GM18498 (cell line): ENCODE results near the gene LEF1.

Source experiments
- ATAC-seq: cut with Tn5 transposase; IDR thresholded peaks from one replicate; pipeline ENCODE4 v1.9.1; 2021; ENCODE audit warnings: mild to moderate bottlenecking, moderate library complexity; ENCODE audit not compliant: unreplicated experiment

Gene LEF1

GRCh38 chr4:108168671-108169523 lies at the start of gene LEF1:
TSS of gene LEF1 (minus strand) at chr4:108168932. CDS start at chr4:108167767, 1,165 bp downstream.
- ATAC-seq: peak; percentile 35

DNA sequence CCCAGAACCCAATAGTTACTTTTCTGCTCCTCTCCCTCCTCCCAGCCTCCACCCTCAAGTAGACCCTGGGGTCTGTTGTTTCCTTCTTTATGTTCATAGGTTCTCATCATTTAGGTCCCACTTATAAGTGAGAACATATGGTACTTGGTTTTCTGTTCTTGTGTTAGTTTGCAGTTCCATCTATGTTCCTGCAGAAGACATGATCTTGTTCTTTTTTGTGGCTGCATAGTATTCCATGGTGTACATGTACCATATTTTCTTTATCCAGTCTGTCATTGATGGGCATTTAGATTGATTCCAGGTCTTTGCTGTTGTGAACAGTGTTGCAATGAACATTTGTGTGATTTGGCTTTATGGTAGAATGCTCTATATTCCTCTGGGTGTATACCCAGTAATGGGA lies 47.8 kb upstream of the LEF1 start:
- no peak for ATAC-seq

GRCh38 chr4:108215055-108215454 lies 46.3 kb upstream of the LEF1 start:
- ATAC-seq: no peak

DNA sequence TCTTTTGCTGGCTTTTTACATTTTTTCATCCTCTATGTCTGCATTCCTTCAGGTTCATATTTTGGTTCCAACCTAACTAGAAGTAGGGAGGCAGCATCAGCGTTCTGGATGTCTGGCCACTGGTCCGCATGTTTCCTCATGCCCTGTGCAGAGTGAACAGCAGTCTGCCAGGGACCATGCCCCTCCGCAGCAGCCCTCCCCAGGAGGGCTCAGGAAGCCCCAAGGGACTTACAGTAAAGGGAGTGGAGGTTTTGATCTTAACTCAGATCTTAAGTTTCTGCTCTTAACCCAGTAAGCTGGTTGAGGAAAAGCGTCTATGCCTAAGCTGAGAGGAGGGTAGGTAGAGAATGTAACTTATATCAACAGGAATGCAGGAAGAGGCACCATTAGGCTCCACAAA lies 45.0 kb upstream of the LEF1 start:
- ATAC-seq: no peak

- no peak for ATAC-seq
Observed at GRCh38 chr4:108213308-108213707, 44.6 kb upstream of the LEF1 start.

DNA sequence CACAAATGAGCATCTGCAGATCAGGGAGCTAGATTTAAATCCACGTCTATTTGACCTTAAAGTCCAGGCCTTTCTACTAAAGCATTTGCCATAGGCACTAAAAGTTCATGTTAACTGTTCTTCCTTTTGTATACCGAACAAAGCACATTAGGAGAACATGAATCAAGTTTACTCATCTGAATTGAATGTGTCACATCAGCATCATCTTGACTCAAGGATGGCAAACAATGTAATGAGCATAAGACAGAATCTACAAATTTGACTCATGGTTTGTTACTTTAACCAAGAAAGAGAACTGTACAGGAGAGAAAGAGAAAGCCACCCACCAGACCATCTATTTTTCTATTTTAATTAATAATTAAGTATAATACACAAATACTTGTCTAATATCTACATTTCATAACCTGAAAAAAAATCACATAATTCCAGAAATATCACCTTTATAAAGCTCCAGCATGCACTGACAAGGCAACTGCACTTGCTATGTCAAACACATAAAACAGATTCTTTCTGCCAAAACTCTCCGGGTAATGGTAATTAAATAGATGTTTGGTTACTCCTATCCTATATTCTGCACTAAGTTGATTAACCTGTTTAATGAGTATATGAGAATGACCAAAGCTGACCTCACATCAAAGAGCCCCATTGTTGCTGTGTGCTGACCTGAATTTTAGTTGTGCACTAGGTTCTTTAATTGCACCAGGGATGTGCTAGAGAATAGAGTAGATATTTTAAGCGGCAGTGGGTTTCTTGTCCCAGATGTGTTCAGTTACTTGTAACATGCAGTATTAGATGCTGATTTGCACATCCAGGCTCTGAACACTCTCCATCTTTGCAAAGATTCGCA lies 42.5 kb upstream of the LEF1 start:
- no peak for ATAC-seq

DNA sequence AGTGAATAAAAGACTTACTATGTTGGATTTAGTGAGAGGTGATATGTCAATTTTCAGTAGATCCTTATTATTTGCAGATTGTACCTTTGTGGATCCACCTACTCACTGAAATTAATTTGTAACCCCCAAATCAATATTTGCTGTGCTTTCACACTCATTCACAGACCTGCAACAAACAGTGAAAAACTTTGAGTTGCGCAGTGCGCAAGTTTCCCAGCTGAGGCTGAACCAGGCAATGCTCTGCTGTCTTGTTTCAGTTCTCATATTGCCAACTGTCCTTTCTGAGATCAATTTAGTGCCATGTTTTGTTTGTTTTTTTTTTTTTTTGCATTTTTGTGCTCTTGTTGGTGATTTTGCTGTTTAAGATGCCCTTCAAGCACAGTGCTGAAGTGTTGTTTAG lies 40.8 kb upstream of the LEF1 start:
- ATAC-seq: no peak

GRCh38 chr4:108205859-108206258 lies 37.1 kb upstream of the LEF1 start:
- peak; percentile 56 for ATAC-seq

DNA sequence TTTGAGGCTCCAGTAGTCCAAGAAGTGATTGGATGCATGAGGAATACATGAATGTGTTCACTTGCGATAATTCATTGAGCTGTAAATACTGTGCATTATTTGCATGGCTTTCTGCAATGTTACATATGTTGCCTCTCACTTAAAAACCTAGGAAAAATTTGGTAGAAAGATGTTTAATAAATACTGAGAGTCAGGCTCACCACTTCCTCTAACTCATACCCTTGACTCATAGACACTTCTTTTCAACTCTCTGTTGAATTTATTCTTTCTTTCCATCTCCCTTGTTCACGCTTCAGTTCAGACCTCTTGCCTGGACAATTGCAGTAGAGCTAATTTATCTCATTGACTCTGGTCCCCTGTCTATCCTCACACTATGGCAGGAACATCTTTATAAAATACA lies 35.8 kb upstream of the LEF1 start:
- no peak for ATAC-seq

DNA sequence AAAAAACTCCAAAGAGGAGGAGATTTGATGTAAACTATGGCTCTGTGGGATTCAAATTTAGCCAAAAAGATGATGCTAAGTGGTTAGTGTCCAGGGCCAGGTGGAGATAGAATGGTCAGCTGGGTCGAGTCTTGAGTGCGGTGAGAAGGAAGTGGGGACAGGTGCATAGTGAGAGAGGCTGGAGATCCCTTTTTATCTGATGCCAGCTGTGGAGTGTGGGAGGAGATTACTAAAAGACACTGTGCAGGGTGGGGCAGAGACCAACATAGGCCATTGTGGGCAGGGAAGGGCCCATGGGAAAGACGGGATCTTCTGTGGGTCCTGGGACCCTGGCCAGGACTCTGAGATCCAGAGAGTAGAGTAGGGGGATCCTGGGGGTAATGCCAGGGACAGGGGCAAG lies 34.6 kb upstream of the LEF1 start:
- no peak for ATAC-seq

GRCh38 chr4:108201774-108202173 lies 33.0 kb upstream of the LEF1 start:
- no peak for ATAC-seq

- no peak for ATAC-seq
Observed at GRCh38 chr4:108199881-108200280, 31.1 kb upstream of the LEF1 start.

GRCh38 chr4:108193886-108194672 lies 25.3 kb upstream of the LEF1 start:
- no peak for ATAC-seq

DNA sequence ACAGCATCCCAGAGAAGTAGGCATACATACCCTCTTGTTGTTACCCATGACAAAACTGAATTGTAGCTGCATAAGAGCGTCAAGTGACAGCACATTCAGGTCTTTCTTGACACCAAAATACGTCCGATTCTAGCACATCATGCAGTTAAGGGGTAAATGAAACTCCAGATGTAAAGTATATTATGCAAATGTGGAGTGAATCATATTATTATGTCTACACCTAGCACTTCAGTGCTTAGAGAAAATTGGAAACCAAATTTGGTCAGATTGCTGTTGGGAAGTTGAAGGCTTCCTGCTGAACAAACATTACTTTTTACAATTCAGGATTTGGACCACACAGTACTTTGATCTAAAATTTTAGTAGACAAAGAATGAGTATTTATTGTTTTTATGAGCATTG lies 24.2 kb upstream of the LEF1 start:
- ATAC-seq: no peak

DNA sequence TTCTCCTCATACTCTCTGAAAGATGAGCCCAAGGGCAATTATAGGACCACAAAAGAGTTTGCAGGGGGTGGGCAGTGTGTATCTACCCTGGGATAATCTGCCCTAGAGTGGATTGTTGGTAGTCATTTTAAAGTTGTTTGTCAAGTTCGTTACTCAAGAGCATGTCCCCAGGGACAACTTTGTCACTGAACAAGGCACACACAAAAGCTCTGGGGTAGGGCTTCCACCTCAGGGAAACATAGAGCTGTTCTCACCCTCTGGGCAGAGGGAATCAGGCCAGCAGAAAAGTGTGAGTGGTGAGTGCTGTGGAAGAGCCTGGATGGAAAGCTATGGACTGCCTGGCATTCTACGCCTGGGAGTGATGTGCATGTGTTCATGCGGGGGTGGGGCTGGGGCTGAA lies 23.3 kb upstream of the LEF1 start:
- ATAC-seq: no peak

DNA sequence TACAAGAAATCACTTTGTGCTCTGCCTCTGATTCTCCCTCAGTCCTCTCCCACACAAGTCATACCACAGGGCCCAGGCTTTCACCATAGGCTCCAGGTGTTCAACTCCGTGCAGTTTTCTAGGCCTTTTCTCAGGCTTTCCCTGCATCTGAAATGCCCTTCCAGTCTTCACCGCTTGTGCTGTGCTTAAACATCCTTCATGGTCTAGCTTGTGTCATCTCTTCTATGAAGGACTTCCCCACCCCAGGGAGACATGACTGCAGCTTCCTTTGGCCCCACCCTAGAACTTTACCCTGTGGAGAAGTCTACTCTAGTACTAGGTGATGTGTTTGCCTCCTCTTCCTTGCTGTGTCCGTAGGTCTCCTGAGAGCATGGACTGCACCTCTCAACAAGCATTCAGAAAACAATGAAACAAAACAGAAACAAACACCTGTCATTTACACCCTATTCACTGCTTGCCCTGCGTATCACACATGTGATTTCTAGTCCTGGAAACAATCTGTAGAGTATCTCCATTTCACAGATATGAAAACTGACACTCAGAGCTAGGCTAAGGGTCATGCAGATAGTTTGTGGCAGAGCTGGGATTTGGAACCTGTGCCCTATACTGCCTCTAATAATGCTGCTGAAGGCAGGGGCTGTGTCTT lies 22.7 kb upstream of the LEF1 start:
- no peak for ATAC-seq

GRCh38 chr4:108188770-108189169 lies 20.0 kb upstream of the LEF1 start:
- ATAC-seq: no peak

- no peak for ATAC-seq
Observed at GRCh38 chr4:108185252-108185651, 16.5 kb upstream of the LEF1 start.

DNA sequence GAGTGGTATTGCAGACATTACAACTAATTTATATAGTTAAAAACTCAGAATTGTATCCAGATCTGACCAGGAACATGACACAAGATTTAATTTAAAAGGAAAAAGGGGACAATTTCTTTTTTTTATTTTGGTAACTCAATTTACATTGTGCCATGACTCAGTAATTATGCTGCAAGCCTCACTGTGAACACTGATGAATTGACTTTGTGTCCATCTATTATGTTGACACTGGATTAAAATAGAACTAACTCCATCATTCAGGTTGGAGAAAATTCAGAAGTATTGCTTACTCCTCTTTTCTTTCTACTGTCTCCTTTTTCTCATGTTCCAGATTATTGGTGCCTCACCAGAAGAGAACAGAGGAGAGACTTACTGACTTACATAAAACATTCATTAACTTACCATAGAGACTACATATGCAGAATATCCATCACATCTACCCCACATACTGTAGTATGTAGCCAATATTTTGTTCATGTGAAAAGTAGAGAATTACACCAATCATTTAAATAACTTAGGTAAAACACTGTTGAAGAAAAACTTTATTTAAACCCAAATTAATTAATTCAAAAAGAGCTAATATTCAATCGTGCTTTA lies 15.8 kb upstream of the LEF1 start:
- no peak for ATAC-seq

DNA sequence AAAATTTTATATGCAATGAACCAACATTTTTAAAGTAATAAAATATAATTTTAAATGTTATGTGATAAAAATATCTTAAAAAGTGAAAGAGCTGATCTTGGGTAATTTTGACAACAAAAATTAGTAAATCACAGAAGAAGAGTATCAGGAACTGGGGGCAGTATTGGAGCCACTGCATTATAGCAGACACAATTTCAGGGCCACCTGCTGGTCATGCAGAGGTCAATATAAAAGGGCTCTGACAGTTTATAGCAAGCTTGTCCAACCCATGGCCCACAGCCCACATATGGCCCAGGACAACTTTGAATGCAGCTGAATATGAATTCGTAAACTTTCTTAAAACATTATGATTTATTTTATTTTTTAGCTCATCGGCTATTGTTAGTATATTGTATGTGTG lies 13.0 kb upstream of the LEF1 start:
- peak; percentile 74 for ATAC-seq
